Dedifferentiated amniotic fluid mesenchymal stem cell (primary cell): ENCODE measurements around the gene ERC2.

Experiments used
- DNase-seq: peaks from one replicate; pipeline ENCODE4 v3.0.0-alpha.2; 2016; ENCODE audit errors: extremely low spot score

Gene ERC2

GRCh38 chr3:56424885-56425284 is 43.4 kb downstream of the ERC2 start:
- no peak for DNase-seq

GRCh38 chr3:56424336-56424735 is 43.9 kb downstream of the ERC2 start:
- DNase-seq = no peak

- no peak for DNase-seq
Measured at GRCh38 chr3:56423661-56424099, 44.6 kb downstream of the ERC2 start.

- no peak for DNase-seq
Measured at GRCh38 chr3:56422316-56422715, 46.0 kb downstream of the ERC2 start.

- no peak for DNase-seq
Measured at GRCh38 chr3:56421205-56421604, 47.1 kb downstream of the ERC2 start.

GRCh38 chr3:56415652-56416051 is 52.6 kb downstream of the ERC2 start:
- DNase-seq = no peak

GRCh38 chr3:56413911-56414310 is 54.4 kb downstream of the ERC2 start:
- no peak for DNase-seq

- no peak for DNase-seq
Measured at GRCh38 chr3:56411166-56411565, 57.1 kb downstream of the ERC2 start.

GRCh38 chr3:56410576-56410975 is 57.7 kb downstream of the ERC2 start:
- DNase-seq = no peak

- no peak for DNase-seq
Measured at GRCh38 chr3:56409790-56410189, 58.5 kb downstream of the ERC2 start.

GRCh38 chr3:56408761-56409196 is 59.5 kb downstream of the ERC2 start:
- DNase-seq = no peak

- no peak for DNase-seq
Measured at GRCh38 chr3:56406826-56407515, 61.3 kb downstream of the ERC2 start.

GRCh38 chr3:56404884-56405283 is 63.4 kb downstream of the ERC2 start:
- no peak for DNase-seq

- no peak for DNase-seq
Measured at GRCh38 chr3:56398659-56399058, 69.6 kb downstream of the ERC2 start.

- DNase-seq = no peak
Measured at GRCh38 chr3:56397798-56398197, 70.5 kb downstream of the ERC2 start.

GRCh38 chr3:56389183-56389830 is 79.0 kb downstream of the ERC2 start:
- no peak for DNase-seq

- DNase-seq = no peak
Measured at GRCh38 chr3:56383092-56383491, 85.2 kb downstream of the ERC2 start.

- DNase-seq = no peak
Measured at GRCh38 chr3:56379723-56380287, 88.5 kb downstream of the ERC2 start.

GRCh38 chr3:56375654-56376053 is 92.6 kb downstream of the ERC2 start:
- DNase-seq = no peak

- no peak for DNase-seq
Measured at GRCh38 chr3:56373386-56373785, 94.9 kb downstream of the ERC2 start.

GRCh38 chr3:56370991-56371775 is 97.1 kb downstream of the ERC2 start:
- no peak for DNase-seq

GRCh38 chr3:56369914-56370313 is 98.4 kb downstream of the ERC2 start:
- no peak for DNase-seq
